HL-60 (cell line): Measurements from ENCODE around the gene SNRK.

Experiments
- DNase-seq, 2 experiments: peaks; one replicate each; pipeline ENCODE4 v3.0.0-alpha.2; 2010 to 2020; ENCODE audit warnings: low read depth in 1 of 2, low spot score in 1 of 2
- H3K27ac ChIP-seq: fragments of 250-450 bp; sonication (Bioruptor Pico); replicated peaks from 2 replicates; pipeline ENCODE4 v1.5.1; 2020; ENCODE audit warnings: mild to moderate bottlenecking, moderate library complexity
- H3K27me3 ChIP-seq: fragments of 250-450 bp; sonication (Bioruptor Pico); 2 replicates; pipeline ENCODE4 v1.5.1; 2021; ENCODE audit warnings: mild to moderate bottlenecking, moderate library complexity; ENCODE audit not compliant: insufficient read depth, poor library complexity, severe bottlenecking
- H3K4me3 ChIP-seq: replicated peaks from 2 replicates; pipeline ENCODE4 v1.5.1; 2011; ENCODE audit warnings: mild to moderate bottlenecking, control low read depth, low read length; ENCODE audit not compliant: insufficient read depth
- GABPA ChIP-seq: IDR thresholded peaks from 2 replicates; pipeline ENCODE4 v1.6.1; 2012; ENCODE audit warnings: low read depth
- POLR2AphosphoS5 ChIP-seq: IDR thresholded peaks from 2 replicates; pipeline ENCODE4 v1.6.1; 2012; ENCODE audit warnings: low read depth
- SPI1 ChIP-seq: IDR thresholded peaks from 2 replicates; pipeline ENCODE4 v1.6.1; 2012; ENCODE audit warnings: low read depth, mild to moderate bottlenecking, borderline replicate concordance
- TF ChIP-seq, protein P1 (sequence below): IDR thresholded peaks from 2 replicates; pipeline ENCODE4 v1.6.1; 2012; ENCODE audit warnings: low read depth; ENCODE audit not compliant: insufficient replicate concordance
- TF ChIP-seq, protein P2 (sequence below): IDR thresholded peaks from one replicate; pipeline ENCODE4 v1.5.1; 2011; ENCODE audit warnings: low read length, control low read depth, inconsistent platforms; ENCODE audit not compliant: insufficient read depth

The SNRK gene

DNA sequence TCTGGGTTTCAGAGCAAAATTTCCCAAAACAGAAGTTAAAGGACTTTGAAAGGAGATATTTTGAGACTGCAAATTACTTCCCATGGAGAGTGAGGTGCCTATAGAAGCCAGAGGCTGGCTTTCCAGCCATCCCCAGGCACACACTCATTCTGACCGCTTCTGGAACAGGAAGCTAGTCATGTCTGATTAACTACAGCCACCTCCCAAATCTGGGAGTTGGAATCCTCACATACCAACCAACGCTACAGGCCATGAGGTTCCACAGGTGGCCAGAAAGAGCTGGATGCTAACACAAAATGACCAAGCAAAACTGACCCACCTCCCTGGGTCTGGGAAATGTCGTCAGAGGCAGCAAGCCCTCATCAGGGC, 87.2 kb downstream of the SNRK start:
- Histone ChIP-seq H3K27me3 (no peaks in the 10 kb centered on the region), H3K4me3 (no peak overlapping the region), H3K27ac (no peak overlapping the region)
- TF ChIP-seq SPI1 = no peak
- TF ChIP-seq, protein P1, sequence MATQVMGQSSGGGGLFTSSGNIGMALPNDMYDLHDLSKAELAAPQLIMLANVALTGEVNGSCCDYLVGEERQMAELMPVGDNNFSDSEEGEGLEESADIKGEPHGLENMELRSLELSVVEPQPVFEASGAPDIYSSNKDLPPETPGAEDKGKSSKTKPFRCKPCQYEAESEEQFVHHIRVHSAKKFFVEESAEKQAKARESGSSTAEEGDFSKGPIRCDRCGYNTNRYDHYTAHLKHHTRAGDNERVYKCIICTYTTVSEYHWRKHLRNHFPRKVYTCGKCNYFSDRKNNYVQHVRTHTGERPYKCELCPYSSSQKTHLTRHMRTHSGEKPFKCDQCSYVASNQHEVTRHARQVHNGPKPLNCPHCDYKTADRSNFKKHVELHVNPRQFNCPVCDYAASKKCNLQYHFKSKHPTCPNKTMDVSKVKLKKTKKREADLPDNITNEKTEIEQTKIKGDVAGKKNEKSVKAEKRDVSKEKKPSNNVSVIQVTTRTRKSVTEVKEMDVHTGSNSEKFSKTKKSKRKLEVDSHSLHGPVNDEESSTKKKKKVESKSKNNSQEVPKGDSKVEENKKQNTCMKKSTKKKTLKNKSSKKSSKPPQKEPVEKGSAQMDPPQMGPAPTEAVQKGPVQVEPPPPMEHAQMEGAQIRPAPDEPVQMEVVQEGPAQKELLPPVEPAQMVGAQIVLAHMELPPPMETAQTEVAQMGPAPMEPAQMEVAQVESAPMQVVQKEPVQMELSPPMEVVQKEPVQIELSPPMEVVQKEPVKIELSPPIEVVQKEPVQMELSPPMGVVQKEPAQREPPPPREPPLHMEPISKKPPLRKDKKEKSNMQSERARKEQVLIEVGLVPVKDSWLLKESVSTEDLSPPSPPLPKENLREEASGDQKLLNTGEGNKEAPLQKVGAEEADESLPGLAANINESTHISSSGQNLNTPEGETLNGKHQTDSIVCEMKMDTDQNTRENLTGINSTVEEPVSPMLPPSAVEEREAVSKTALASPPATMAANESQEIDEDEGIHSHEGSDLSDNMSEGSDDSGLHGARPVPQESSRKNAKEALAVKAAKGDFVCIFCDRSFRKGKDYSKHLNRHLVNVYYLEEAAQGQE = no peak
- no peak for TF ChIP-seq POLR2AphosphoS5
- TF ChIP-seq, protein P2, sequence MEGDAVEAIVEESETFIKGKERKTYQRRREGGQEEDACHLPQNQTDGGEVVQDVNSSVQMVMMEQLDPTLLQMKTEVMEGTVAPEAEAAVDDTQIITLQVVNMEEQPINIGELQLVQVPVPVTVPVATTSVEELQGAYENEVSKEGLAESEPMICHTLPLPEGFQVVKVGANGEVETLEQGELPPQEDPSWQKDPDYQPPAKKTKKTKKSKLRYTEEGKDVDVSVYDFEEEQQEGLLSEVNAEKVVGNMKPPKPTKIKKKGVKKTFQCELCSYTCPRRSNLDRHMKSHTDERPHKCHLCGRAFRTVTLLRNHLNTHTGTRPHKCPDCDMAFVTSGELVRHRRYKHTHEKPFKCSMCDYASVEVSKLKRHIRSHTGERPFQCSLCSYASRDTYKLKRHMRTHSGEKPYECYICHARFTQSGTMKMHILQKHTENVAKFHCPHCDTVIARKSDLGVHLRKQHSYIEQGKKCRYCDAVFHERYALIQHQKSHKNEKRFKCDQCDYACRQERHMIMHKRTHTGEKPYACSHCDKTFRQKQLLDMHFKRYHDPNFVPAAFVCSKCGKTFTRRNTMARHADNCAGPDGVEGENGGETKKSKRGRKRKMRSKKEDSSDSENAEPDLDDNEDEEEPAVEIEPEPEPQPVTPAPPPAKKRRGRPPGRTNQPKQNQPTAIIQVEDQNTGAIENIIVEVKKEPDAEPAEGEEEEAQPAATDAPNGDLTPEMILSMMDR = no peak
- no peak for TF ChIP-seq GABPA
- DNase-seq = no peak

DNA sequence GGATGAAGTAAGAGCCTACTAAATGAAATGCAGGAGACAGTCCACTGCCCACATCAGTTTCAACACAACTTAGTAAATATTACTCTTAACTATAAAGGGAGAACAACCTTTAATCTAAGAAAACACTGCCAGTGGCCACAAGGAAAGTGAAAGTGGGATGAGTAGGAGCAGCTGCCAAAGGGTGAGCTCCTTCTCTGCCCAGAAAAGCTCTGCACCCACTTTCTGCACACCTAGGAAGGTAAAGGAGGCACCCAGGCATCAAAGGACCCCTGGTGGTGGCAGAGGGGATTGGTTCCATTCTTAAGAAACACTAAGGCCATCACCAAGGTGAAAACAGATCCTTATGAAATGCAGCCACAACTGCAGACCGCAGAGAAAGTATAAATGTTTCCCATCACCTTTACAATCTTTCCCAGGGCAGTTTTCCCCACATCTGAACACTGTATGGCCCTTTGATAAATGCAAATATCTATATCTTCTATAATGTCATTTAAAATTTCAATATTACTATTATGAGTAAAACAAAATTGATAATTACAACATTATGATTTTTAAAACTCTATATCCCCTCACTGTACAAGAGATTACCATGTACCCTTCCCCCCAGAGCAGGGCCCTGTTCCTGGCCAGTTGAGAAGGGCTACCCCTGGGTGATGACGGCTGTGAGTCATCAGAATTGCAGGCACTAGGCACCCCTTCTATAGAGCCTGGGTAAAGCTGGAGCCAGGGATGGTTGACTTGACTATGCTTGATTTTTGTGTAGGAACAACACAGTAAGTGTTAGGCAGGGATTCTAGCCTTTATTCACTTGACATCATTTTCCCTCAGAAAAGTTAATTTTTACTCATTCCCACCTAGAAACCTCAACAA, 92.0 kb downstream of the SNRK start:
- Histone ChIP-seq H3K27me3 (no peaks in the 10 kb centered on the region), H3K27ac (no peak overlapping the region), H3K4me3 (no peak overlapping the region)
- peak in 1 of 2 experiments; percentile 60 for DNase-seq
- TF ChIP-seq GABPA = no peak
- TF ChIP-seq, protein P2 = peak; percentile 52

- no peak for DNase-seq
- Histone ChIP-seq H3K27me3 (no peaks in the 10 kb centered on the region), H3K27ac (no peak overlapping the region), H3K4me3 (no peak overlapping the region)
- TF ChIP-seq, protein P2 = no peak
- TF ChIP-seq GABPA = no peak
- TF ChIP-seq SPI1 = no peak
- TF ChIP-seq, protein P1 = no peak
- TF ChIP-seq POLR2AphosphoS5 = no peak
These were observed 93.0 kb downstream of the SNRK start for GRCh38 chr3:43379343-43379742.

DNA sequence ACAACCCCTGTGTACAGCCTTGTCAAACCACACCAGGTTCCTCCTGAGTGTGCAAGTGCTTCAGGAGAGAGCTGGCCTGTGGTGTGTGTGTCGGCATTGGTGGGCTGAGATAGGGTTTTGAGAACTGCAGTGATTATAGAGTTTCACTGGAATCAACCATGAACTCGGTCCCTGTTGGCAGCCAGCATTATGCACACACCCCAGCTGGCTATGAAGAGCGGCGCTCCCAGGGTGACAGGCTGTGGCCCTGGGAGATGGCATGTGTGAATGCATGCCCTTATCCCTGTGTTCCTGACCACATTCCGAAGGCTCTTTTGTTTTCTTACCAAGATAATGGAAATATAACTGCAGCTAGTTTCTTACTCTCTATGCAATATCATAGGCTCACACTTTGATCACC, 101.8 kb downstream of the SNRK start:
- DNase-seq = no peak
- no peaks in the 10 kb centered on the region for H3K27me3 ChIP-seq
- TF ChIP-seq GABPA (no peak), POLR2AphosphoS5 (no peak), SPI1 (no peak)
- TF ChIP-seq, protein P1 = no peak
- TF ChIP-seq, protein P2 = no peak
- no peak overlapping the region for H3K4me3 ChIP-seq
- no peak overlapping the region for H3K27ac ChIP-seq
